ENCODE measurements around the gene ZC3H4.
"Not testable (repeated sequence)": the region's sequence is repeated elsewhere in the genome, so short reads cannot be mapped to it uniquely, and the experiment has no call there.

Gene ZC3H4

DNA sequence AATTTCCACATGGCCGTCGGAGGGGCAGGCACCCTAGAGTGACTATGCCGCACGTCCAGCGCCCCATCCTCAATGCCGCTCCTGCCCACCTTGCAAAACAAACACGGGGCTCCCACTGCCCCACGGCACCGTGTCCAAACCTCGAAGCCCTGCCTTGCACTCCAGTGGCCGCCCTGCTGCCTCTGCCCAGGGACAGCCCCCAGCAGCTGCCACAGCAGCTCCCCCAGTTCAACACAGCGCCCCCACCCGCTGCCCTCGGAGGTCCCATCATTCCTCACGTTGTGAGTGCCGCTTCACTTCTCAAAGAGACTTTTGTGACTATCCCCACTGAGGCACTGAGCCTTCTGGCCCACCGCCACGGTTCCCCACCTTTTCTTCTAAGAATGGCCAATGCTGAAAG is 42.8 kb downstream of the ZC3H4 start:
- Histone ChIP-seq H3K36me3 (ENCODE audit: control insufficient read depth, insufficient read depth, low read length) (peaks cover 15% of the 10 kb centered on the region), H3K4me3 (ENCODE audit: low read length) (no peak overlapping the region), H3K9ac (ENCODE audit: low read length) (no peak overlapping the region), H3K27me3 (ENCODE audit: control insufficient read depth, insufficient read depth, low read length) (no peaks in the 10 kb centered on the region), H3K9me3 (ENCODE audit: control insufficient read depth, low read length) (no peaks in the 10 kb centered on the region), H3K4me1 (ENCODE audit: control insufficient read depth, insufficient read depth, low read length) (no peaks in the 10 kb centered on the region)

DNA sequence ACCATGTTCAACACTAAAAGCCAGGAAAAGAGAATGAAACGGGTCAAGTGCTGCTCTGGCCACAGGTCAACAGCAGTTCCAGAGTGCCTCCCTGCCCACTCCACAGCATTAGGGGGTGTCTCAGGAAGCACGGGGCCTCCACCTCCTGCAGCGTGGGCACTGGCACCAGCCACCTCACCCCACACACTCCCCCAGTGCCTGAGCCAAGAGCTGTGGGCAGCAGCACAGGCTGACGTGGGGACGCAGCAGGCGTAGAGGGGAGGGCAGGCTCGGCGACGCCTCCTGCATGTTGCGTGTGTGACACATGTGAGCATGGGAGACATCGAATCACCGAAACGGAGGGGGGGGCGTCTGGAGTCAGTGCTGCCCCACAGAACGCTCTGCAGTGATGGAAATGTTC is 43.8 kb downstream of the ZC3H4 start:
- Histone ChIP-seq H3K27me3 (ENCODE audit: control insufficient read depth, insufficient read depth, low read length) (no peaks in the 10 kb centered on the region), H3K36me3 (ENCODE audit: control insufficient read depth, insufficient read depth, low read length) (peaks cover 22% of the 10 kb centered on the region), H3K9ac (ENCODE audit: low read length) (no peak overlapping the region)

DNA sequence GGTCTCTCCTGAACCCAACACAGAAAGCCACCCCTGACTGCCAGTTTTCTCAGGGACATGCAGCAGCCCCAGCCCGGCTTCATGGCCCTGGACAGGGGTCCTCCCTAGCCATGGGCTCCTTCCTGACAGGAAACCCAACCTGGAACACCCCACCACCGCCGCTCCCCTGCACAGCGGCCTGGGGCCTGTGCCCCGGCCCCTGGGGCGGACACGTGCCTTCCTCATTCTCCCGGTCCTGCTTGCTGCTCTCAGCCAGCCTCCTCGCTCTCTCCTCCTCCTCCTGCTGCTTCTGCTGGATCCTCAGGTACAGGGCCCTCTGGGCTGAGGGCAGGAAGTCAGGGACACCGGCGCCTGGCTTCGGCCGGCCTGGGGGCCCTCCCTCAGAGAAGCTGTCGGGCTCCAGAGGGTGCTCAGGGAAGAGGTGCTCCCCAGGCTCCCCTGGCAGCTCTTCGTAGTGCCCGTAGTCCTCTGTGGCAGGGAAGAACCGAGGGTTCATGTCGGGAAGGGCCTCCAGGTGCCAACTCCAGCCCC is 44.6 kb downstream of the ZC3H4 start:
- no peaks in the 10 kb centered on the region for H3K4me1 ChIP-seq (ENCODE audit: control insufficient read depth, insufficient read depth, low read length)
- no peaks in the 10 kb centered on the region for H3K27me3 ChIP-seq (ENCODE audit: control insufficient read depth, insufficient read depth, low read length)
- H3K9ac ChIP-seq (ENCODE audit: low read length) = no peak overlapping the region
- H3K4me3 ChIP-seq (ENCODE audit: low read length) = no peak overlapping the region
- peaks cover 22% of the 10 kb centered on the region for H3K36me3 ChIP-seq (ENCODE audit: control insufficient read depth, insufficient read depth, low read length)
- H3K9me3 ChIP-seq (ENCODE audit: control insufficient read depth, low read length) = no peaks in the 10 kb centered on the region

More for the DNA sequence above, 43.8 kb downstream of the ZC3H4 start:
- no peak overlapping the region for H3K4me3 ChIP-seq (ENCODE audit: low read length)
- H3K4me1 ChIP-seq (ENCODE audit: control insufficient read depth, insufficient read depth, low read length) = no peaks in the 10 kb centered on the region
- no peaks in the 10 kb centered on the region for H3K9me3 ChIP-seq (ENCODE audit: control insufficient read depth, low read length)

DNA sequence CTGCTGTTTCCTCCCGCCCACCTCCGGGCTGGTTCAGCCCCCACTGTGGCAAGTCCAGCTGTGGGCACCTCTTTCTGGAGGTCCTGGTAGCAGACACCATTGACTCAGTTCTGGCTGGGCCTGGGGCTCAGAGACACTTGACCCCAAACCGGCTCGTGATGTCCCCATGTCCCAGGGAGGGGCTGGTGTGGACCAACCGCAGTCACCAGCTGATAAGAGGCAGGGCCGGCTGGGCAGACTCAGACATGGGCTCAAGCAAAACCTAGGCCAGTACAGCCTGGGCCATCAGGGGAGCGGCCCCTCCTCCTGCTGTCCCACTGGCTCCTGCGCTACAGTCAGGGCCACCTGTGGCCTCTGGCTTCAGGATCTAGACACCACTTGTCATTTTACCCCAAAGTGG is 45.3 kb downstream of the ZC3H4 start:
- Histone ChIP-seq H3K36me3 (ENCODE audit: control insufficient read depth, insufficient read depth, low read length) (peaks cover 22% of the 10 kb centered on the region), H3K4me3 (ENCODE audit: low read length) (no peak overlapping the region), H3K9me3 (ENCODE audit: control insufficient read depth, low read length) (no peaks in the 10 kb centered on the region), H3K27me3 (ENCODE audit: control insufficient read depth, insufficient read depth, low read length) (no peaks in the 10 kb centered on the region), H3K4me1 (ENCODE audit: control insufficient read depth, insufficient read depth, low read length) (no peaks in the 10 kb centered on the region), H3K9ac (ENCODE audit: low read length) (no peak overlapping the region)

DNA sequence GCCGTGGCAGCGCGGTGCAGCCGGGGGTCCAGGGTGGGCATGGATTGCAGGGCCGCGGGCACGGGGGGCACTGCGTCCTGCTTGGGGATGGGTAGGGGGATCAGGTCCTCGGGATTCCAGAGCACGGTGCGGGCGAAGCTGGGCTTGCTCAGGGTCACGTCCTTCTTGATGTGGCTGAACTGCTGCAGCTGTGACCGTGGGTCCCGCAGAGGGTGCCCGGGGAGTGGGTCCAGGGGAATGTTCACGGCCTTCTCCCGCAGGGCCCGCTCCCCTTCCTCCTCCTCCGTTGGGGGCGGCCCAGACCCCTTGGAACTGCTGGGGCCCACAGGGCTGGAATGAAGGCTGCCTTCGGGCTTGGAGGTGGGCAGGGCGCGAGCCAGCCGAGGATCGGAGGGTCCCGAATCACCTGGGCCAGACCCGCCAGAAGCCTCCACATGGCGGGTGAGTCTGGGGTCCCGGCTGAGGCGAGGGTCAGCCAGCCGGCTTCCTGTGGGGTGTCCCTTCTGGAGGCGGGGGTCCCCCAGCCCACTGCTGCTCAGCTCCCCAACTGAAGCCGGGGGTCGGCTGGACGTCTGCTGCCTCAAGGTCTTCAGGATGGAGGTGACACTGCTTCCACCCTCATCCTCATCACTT is 46.2 kb downstream of the ZC3H4 start:
- H3K4me1 ChIP-seq (ENCODE audit: control insufficient read depth, insufficient read depth, low read length) = no peaks in the 10 kb centered on the region
- H3K9me3 ChIP-seq (ENCODE audit: control insufficient read depth, low read length) = no peaks in the 10 kb centered on the region
- no peak overlapping the region for H3K4me3 ChIP-seq (ENCODE audit: low read length)
- peaks cover 22% of the 10 kb centered on the region for H3K36me3 ChIP-seq (ENCODE audit: control insufficient read depth, insufficient read depth, low read length)
- no peak overlapping the region for H3K9ac ChIP-seq (ENCODE audit: low read length)
- no peaks in the 10 kb centered on the region for H3K27me3 ChIP-seq (ENCODE audit: control insufficient read depth, insufficient read depth, low read length)

DNA sequence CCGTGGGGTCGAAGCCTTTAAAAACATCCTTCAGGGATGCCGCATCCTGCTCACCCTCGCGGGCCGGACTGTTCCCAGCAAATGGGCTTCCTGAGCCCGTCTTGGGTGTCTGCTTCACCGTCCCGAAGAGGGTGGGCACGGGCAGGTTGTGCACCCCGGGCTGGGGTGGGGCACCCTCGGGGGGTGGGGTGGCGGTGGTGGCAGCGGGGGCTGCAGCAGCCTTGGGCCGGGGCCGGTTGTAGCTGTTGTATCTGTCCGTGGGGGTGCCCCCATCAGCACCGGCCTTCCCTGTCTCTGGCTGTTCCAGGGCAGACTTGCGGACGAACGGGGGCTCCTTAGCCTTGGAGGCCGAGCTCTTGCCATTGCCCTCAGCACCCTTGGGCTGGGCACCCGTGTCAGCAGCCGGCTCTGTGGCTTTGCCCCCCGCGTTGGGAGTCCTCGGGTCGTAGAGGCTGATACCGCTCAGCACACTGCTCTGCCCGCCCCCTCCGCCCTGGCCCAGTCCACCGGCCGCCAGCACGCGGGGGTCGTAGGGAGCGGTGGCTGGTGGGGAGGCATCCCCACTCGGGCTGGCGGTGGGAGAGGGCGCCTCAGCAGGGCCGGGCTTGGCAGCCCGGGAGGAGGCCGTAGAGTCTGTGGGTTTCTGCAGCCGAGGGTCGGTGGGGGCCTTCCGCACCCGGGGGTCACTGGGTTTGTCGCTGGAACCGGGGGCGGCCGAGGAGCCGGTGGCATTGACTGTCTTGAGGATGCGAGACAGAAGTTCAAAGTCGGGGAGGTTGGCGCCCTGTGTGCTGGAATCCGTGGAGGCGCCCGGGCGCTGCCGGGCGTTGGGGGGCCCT is 47.0 kb downstream of the ZC3H4 start:
- Histone ChIP-seq H3K4me1 (ENCODE audit: control insufficient read depth, insufficient read depth, low read length) (no peaks in the 10 kb centered on the region), H3K27me3 (ENCODE audit: control insufficient read depth, insufficient read depth, low read length) (no peaks in the 10 kb centered on the region), H3K9ac (ENCODE audit: low read length) (no peak overlapping the region), H3K9me3 (ENCODE audit: control insufficient read depth, low read length) (no peaks in the 10 kb centered on the region), H3K36me3 (ENCODE audit: control insufficient read depth, insufficient read depth, low read length) (peaks cover 15% of the 10 kb centered on the region), H3K4me3 (ENCODE audit: low read length) (no peak overlapping the region)

DNA sequence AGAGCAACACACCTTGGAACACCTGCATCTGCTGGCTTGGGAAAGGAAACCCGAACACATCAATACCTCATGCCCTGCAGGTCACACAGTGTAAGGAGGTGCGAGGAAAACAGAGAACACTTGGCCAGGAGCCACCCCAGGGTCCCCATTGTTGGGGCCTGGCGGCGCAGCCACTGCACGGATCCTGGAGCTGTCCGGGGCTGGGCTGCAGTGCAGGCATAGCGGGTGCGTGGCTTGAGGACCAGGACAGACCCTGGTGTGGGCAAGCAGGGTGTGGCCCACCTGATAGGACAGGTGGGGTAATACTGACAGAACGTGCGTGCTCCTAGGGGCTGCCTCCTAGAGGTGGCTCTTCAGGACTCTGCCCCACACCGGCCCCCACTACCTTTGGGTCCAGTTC is 48.3 kb downstream of the ZC3H4 start:
- Histone ChIP-seq H3K9me3 (ENCODE audit: control insufficient read depth, low read length) (no peaks in the 10 kb centered on the region), H3K4me1 (ENCODE audit: control insufficient read depth, insufficient read depth, low read length) (no peaks in the 10 kb centered on the region), H3K36me3 (ENCODE audit: control insufficient read depth, insufficient read depth, low read length) (peaks cover 7% of the 10 kb centered on the region), H3K9ac (ENCODE audit: low read length) (no peak overlapping the region), H3K4me3 (ENCODE audit: low read length) (no peak overlapping the region), H3K27me3 (ENCODE audit: control insufficient read depth, insufficient read depth, low read length) (no peaks in the 10 kb centered on the region)

DNA sequence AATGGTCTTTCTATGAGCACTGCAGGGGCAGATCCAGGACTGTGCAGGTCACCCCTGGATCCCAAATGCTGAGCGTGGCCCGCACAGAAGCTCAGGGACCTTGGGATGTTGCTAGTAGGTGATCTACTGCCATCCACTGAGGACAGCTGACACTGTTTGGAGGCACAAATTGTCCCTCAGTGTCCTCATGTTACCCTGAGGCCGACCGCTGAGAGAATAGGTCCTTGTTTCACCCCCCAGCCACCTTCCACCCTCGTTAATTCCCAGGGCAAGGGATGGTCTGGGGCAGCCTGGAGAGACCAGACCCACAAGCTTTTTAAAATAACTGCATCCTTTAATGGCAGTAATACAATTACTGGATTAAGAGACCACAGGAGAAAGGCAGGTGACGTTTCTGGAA is 49.7 kb downstream of the ZC3H4 start:
- Histone ChIP-seq H3K4me3 (ENCODE audit: low read length) (no peak overlapping the region), H3K9ac (ENCODE audit: low read length) (no peak overlapping the region), H3K36me3 (ENCODE audit: control insufficient read depth, insufficient read depth, low read length) (peaks cover 7% of the 10 kb centered on the region), H3K4me1 (ENCODE audit: control insufficient read depth, insufficient read depth, low read length) (peaks cover under 1% of the 10 kb centered on the region), H3K9me3 (ENCODE audit: control insufficient read depth, low read length) (no peaks in the 10 kb centered on the region), H3K27me3 (ENCODE audit: control insufficient read depth, insufficient read depth, low read length) (no peaks in the 10 kb centered on the region)

DNA sequence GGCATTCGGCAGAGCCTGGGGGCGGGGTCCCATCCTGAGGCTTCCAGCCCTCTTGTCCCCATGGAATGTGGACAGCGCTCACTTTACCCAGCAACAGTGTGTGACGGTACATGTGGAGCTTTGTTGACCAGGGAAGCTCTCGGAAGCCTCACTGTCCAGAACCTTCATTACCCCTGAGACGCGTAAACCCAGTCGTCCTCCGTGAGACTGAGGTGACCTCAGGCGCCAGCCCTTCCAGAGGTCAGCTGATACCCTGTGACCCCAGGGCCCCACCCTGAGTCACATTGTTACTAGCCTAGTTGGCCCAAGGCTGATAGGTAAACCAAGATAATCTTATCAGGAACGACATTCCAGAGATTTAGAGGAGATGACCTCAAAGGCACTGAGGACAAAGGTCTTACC is 55.0 kb downstream of the ZC3H4 start:
- H3K9me3 ChIP-seq (ENCODE audit: control insufficient read depth, low read length) = no peaks in the 10 kb centered on the region
- no peaks in the 10 kb centered on the region for H3K36me3 ChIP-seq (ENCODE audit: control insufficient read depth, insufficient read depth, low read length)
- no peak overlapping the region for H3K4me3 ChIP-seq (ENCODE audit: low read length)
- H3K27me3 ChIP-seq (ENCODE audit: control insufficient read depth, insufficient read depth, low read length) = no peaks in the 10 kb centered on the region
- peaks cover 11% of the 10 kb centered on the region for H3K4me1 ChIP-seq (ENCODE audit: control insufficient read depth, insufficient read depth, low read length)
- H3K9ac ChIP-seq (ENCODE audit: low read length) = no peak overlapping the region

DNA sequence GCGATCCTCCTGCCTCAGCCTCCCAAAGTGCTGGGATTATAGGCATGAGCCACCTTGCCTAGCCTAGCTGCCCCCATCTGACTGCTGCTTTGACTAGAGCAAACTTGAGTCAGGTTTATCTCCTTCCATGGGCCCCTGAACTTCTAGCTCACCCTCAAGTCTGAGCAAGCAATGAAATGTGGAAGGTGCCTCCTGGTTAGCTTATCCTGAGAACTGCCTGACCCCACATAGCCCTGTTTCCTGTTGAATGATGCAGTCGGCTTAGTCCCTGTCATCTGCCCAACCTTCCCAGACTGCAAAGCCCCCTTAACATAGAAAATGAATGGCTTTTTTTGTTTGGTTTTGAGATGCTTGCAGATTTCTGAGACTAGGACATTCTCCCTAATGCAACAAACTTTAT is 56.2 kb downstream of the ZC3H4 start:
- Histone ChIP-seq H3K9me3 (ENCODE audit: control insufficient read depth, low read length) (no peaks in the 10 kb centered on the region), H3K4me1 (ENCODE audit: control insufficient read depth, insufficient read depth, low read length) (peaks cover 11% of the 10 kb centered on the region), H3K4me3 (ENCODE audit: low read length) (no peak overlapping the region), H3K36me3 (ENCODE audit: control insufficient read depth, insufficient read depth, low read length) (no peaks in the 10 kb centered on the region), H3K27me3 (ENCODE audit: control insufficient read depth, insufficient read depth, low read length) (no peaks in the 10 kb centered on the region), H3K9ac (ENCODE audit: low read length) (no peak overlapping the region)

DNA sequence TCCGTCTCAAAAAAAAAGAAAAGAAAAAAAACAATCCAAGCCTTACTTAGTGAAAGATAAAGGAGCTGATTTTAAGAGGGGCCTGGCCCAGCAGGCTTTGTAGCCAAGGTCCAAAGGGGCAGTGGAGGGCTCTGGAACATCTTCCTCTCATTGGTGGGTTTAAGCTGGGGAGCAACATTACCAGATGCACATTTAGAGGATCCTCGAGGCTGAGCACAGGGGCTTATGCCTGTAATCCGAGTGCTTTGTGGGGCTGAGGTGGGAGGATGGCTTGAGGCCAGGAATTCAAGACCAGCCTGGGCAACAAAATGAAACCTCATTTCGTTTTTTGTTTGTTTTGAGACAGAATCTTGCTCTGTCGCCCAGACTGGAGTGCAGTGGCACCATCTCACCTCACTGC is 57.2 kb downstream of the ZC3H4 start:
- no peaks in the 10 kb centered on the region for H3K36me3 ChIP-seq (ENCODE audit: control insufficient read depth, insufficient read depth, low read length)

DNA sequence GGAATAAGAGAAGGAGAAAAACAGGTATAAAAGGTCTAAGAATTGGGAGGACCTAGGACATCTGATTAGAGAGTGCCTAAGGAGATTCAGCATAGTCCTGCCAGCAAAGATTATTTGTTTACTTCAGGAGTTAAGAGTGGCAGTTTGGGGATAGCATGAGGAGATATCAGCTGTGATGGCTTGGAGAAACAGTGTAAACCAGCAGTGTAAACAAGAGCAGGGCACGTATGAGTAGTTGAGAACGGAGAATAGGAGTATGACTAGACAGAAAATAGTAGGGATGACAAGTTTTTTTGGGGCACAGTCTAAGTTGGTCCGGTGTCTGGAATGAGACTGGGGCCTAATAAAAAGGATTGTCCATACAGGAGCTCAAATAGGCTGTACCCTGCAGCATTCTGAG is 63.0 kb downstream of the ZC3H4 start:
- H3K4me3 ChIP-seq (ENCODE audit: low read length); H3K9me3 ChIP-seq (ENCODE audit: control insufficient read depth, low read length); H3K9ac ChIP-seq (ENCODE audit: low read length); H3K36me3 ChIP-seq (ENCODE audit: control insufficient read depth, insufficient read depth, low read length); H3K4me1 ChIP-seq (ENCODE audit: control insufficient read depth, insufficient read depth, low read length); H3K27me3 ChIP-seq (ENCODE audit: control insufficient read depth, insufficient read depth, low read length): not testable (repeated sequence)

More for the DNA sequence above, 57.2 kb downstream of the ZC3H4 start:
- Histone ChIP-seq H3K27me3 (ENCODE audit: control insufficient read depth, insufficient read depth, low read length) (no peaks in the 10 kb centered on the region), H3K4me1 (ENCODE audit: control insufficient read depth, insufficient read depth, low read length) (peaks cover 11% of the 10 kb centered on the region), H3K9me3 (ENCODE audit: control insufficient read depth, low read length) (no peaks in the 10 kb centered on the region), H3K9ac (ENCODE audit: low read length) (no peak overlapping the region), H3K4me3 (ENCODE audit: low read length) (no peak overlapping the region)
